PC-9 (cell line): ENCODE results near the gene CCDC158. TPM values are rescaled to one million over a fixed set of nuclear protein-coding genes. Genes with fewer than 3 reads are reported as not detected.

ENCODE experiments used
- BruUV-seq: library from RNA; stranded (reverse); fragments of 400-500 nt; replicated peaks from 2 replicates; lab custom pipeline; 2021; lab: Mats Ljungman, UMichigan
- CTCF ChIA-PET: fragments of 300-600 bp; sonication (Branson Sonifier 250); formaldehyde crosslinking; loops from one replicate; lab custom pipeline; 2022; ENCODE audit warnings: antibody characterized with exemption; lab: Charles Lee
- POLR2A ChIA-PET: fragments of 300-600 bp; sonication (Branson Sonifier 250); formaldehyde crosslinking; loops from one replicate; lab custom pipeline; 2022; ENCODE audit warnings: antibody characterized with exemption; ENCODE audit not compliant: unreplicated experiment; lab: Charles Lee
- DNase-seq, 2 experiments: peaks; one replicate each; pipeline versions ENCODE4 v3.0.0 to v3.0.0-alpha.2; 2015 to 2022; ENCODE audit warnings: mixed read lengths in 1 of 2
- H2AFZ ChIP-seq: fragments of 200-600 bp; sonication (generic); 2 replicates; pipeline ENCODE4 v1.8.1; 2017; ENCODE audit warnings: antibody characterized with exemption
- H3F3A ChIP-seq: fragments of 200-600 bp; sonication (generic); 2 replicates; pipeline ENCODE4 v1.8.1; 2017; ENCODE audit warnings: antibody characterized with exemption, mild to moderate bottlenecking, low read depth; ENCODE audit not compliant: insufficient read depth
- H3K27ac ChIP-seq: fragments of 200-600 bp; sonication (generic); 2 replicates; pipeline ENCODE4 v1.6.1; 2016; ENCODE audit warnings: mixed run types
- H3K27me3 ChIP-seq: fragments of 200-600 bp; sonication (generic); 2 replicates; pipeline ENCODE4 v1.6.1; 2016; ENCODE audit warnings: low read depth, mixed run types; ENCODE audit not compliant: insufficient read depth
- H3K36me3 ChIP-seq: fragments of 200-600 bp; sonication (generic); 2 replicates; pipeline ENCODE4 v1.6.1; 2016; ENCODE audit warnings: low read depth, mixed run types
- H3K4me1 ChIP-seq: fragments of 200-600 bp; sonication (generic); replicated peaks from 2 replicates; pipeline ENCODE4 v1.6.1; 2016; ENCODE audit warnings: mixed run types; ENCODE audit not compliant: insufficient read depth
- H3K4me2 ChIP-seq: fragments of 200-600 bp; sonication (generic); 2 replicates; pipeline ENCODE4 v1.6.1; 2017; ENCODE audit warnings: mixed run types
- H3K4me3 ChIP-seq: fragments of 200-600 bp; sonication (generic); 2 replicates; pipeline ENCODE4 v1.6.1; 2016; ENCODE audit warnings: mixed run types
- H3K79me2 ChIP-seq: fragments of 200-600 bp; sonication (generic); 2 replicates; pipeline ENCODE4 v1.6.1; 2017; ENCODE audit warnings: low read depth, mixed run types
- H3K9me2 ChIP-seq: fragments of 200-600 bp; sonication (generic); 2 replicates; pipeline ENCODE4 v1.8.1; 2017; ENCODE audit warnings: mild to moderate bottlenecking; ENCODE audit not compliant: insufficient read depth
- H3K9me3 ChIP-seq: fragments of 200-600 bp; sonication (generic); 2 replicates; pipeline ENCODE4 v1.8.1; 2016; ENCODE audit warnings: low read depth; ENCODE audit not compliant: insufficient read depth
- H4K20me1 ChIP-seq: fragments of 200-600 bp; sonication (generic); 2 replicates; pipeline ENCODE4 v1.8.1; 2017; ENCODE audit not compliant: insufficient read depth
- EZH2 ChIP-seq: fragments of 200-600 bp; sonication (generic); IDR thresholded peaks from 2 replicates; pipeline ENCODE4 v1.8.0; 2017; ENCODE audit warnings: antibody characterized with exemption, low read depth
- intact Hi-C: fragments of 100-400 bp; cut with micrococcal nuclease; formaldehyde crosslinking; loops from one replicate; pipeline ENCODE4 v1.10.0; 2022; ENCODE audit not compliant: unreplicated experiment
- total RNA-seq: library from RNA; stranded (reverse); gene quantifications from 2 replicates; pipeline ENCODE4 v1.2.3, GENCODE V29; 2021
- TF ChIP-seq, protein P1 (sequence below): fragments of 200-600 bp; sonication (generic); conservative IDR thresholded peaks from 2 replicates; pipeline ENCODE4 v1.6.1; 2017; ENCODE audit warnings: mixed run types, antibody characterized with exemption, mild to moderate bottlenecking, moderate library complexity

The CCDC158 gene
- total RNA-seq, 1 experiment from 2014 or later, result not detected

DNA sequence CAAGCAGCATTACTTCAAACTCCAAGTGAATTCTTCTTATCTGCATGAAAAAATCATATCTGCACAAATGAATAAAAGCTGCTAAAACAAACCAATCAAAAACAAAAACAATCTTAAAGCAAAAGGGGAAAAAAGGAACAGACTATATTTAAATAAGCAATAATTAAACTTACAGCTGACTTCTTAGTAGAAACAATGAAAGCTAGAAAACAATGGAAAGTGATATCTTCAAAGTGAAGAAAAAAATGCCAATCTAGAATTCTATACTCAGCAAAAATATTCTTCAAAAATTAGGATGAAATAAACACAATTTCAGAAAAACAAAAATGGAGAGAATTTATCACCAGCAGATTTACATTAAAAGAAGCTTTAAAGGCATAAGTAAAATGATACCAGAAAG lies 94.4 kb downstream of the CCDC158 start:
- no peaks in the 10 kb centered on the region for H3K27me3 ChIP-seq
- CTCF ChIA-PET, result no interaction called here
- no peak overlapping the region for H3K4me3 ChIP-seq
- H3K36me3 ChIP-seq, result no peaks in the 10 kb centered on the region
- H3K4me2 ChIP-seq, result no peak overlapping the region
- no peak for DNase-seq
- H3K9me3 ChIP-seq, result no peaks in the 10 kb centered on the region; the same call in 1 of the 2 replicates
- H3K27ac ChIP-seq, result no peak overlapping the region
- no peaks in the 10 kb centered on the region for H3F3A ChIP-seq
- TF ChIP-seq, protein P1, sequence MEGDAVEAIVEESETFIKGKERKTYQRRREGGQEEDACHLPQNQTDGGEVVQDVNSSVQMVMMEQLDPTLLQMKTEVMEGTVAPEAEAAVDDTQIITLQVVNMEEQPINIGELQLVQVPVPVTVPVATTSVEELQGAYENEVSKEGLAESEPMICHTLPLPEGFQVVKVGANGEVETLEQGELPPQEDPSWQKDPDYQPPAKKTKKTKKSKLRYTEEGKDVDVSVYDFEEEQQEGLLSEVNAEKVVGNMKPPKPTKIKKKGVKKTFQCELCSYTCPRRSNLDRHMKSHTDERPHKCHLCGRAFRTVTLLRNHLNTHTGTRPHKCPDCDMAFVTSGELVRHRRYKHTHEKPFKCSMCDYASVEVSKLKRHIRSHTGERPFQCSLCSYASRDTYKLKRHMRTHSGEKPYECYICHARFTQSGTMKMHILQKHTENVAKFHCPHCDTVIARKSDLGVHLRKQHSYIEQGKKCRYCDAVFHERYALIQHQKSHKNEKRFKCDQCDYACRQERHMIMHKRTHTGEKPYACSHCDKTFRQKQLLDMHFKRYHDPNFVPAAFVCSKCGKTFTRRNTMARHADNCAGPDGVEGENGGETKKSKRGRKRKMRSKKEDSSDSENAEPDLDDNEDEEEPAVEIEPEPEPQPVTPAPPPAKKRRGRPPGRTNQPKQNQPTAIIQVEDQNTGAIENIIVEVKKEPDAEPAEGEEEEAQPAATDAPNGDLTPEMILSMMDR, result no peak
- no peak for TF ChIP-seq EZH2
- intact Hi-C loops, result no loop called here
- H4K20me1 ChIP-seq, result no peaks in the 10 kb centered on the region
- BruUV-seq, result no TSS peak
- H3K79me2 ChIP-seq, result no peaks in the 10 kb centered on the region
- no peaks in the 10 kb centered on the region for H3K9me2 ChIP-seq
- POLR2A ChIA-PET, result no interaction called here
- H2AFZ ChIP-seq, result no peak overlapping the region
- H3K4me1 ChIP-seq, result no peaks in the 10 kb centered on the region

DNA sequence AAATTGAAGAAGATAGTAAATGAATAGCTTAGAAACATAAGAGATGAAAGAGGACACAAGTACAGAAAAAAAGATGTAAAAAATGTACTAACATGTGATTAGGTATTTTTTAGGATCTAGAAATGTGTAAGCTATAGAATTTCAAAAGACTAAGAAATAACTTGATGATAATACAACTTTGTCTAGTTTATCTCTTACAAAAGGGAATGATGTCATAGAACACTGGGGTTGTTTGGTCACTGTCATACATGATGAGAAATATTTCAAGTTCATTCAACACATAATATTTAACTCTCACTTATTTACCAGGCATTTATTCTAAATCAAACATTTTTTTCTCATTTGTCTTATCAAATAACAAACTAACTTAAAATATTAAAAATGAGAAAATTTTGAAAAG lies 95.9 kb downstream of the CCDC158 start:
- POLR2A ChIA-PET, result no interaction called here

DNA sequence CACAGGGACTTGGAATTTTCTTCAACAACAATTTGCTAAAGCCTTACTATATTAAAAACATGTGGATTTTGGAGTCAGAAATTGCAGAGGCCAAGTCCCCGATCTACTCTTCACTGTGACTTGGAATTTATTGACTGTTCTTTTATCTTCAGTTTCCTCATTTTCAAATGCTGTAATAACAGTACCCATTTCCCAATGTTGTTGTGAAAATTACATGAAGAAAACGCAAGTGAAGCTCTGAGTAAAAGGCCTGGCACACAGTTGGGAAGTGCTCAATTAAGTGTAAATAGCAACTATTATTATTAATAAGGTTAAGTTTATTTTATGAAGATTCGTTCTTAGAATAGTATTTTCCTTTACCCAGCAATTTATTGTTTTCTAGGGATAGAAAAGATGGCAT lies 98.7 kb downstream of the CCDC158 start:
- Histone ChIP-seq H3K79me2 (no peaks in the 10 kb centered on the region), H3K27me3 (no peaks in the 10 kb centered on the region), H3K36me3 (no peaks in the 10 kb centered on the region), H3K4me1 (no peaks in the 10 kb centered on the region), H3K27ac (no peak overlapping the region), H3K4me3 (no peak overlapping the region), H3F3A (no peaks in the 10 kb centered on the region), H3K9me2 (no peaks in the 10 kb centered on the region), H3K4me2 (no peak overlapping the region), H3K9me3 (no peaks in the 10 kb centered on the region; the same call in 1 of the 2 replicates), H2AFZ (no peak overlapping the region), H4K20me1 (no peaks in the 10 kb centered on the region)
- intact Hi-C loops, result no loop called here
- CTCF ChIA-PET, result interaction anchor here (0.6 kb wide), 1 partner anchor 198 kb away, joined by 5 read pairs; no protein-coding TSS in a partner anchor
- POLR2A ChIA-PET, result no interaction called here
- no peak for TF ChIP-seq EZH2
- TF ChIP-seq, protein P1, result no peak
- no TSS peak for BruUV-seq
- no peak for DNase-seq

More for the DNA sequence above, 95.9 kb downstream of the CCDC158 start:
- Histone ChIP-seq H2AFZ (no peak overlapping the region), H3K9me2 (no peaks in the 10 kb centered on the region), H3K27me3 (no peaks in the 10 kb centered on the region), H3K27ac (no peak overlapping the region), H3K36me3 (no peaks in the 10 kb centered on the region), H3K79me2 (no peaks in the 10 kb centered on the region), H3F3A (no peaks in the 10 kb centered on the region), H3K4me3 (no peak overlapping the region), H3K9me3 (no peaks in the 10 kb centered on the region; the same call in 1 of the 2 replicates), H3K4me2 (no peak overlapping the region), H4K20me1 (no peaks in the 10 kb centered on the region), H3K4me1 (no peaks in the 10 kb centered on the region)
- no peak for DNase-seq
- intact Hi-C loops, result no loop called here
- CTCF ChIA-PET, result no interaction called here
- no peak for TF ChIP-seq EZH2
- TF ChIP-seq, protein P1, result no peak
- no TSS peak for BruUV-seq
